Measurements from ENCODE around the gene ELMO1.
"Not testable (repeated sequence)": the region's sequence is repeated elsewhere in the genome, so short reads cannot be mapped to it uniquely, and the experiment has no call there.

The ELMO1 gene

GRCh38 chr7:37173670-37174069 is 275.0 kb downstream of the ELMO1 start:
- no peak for DNase-seq

GRCh38 chr7:37162106-37162505 is 286.6 kb downstream of the ELMO1 start:
- no peak for DNase-seq

GRCh38 chr7:37160656-37161055 is 288.0 kb downstream of the ELMO1 start:
- no peak for DNase-seq

- no peak for DNase-seq
Measured at GRCh38 chr7:37153376-37153775, 295.3 kb downstream of the ELMO1 start.

- no peak for DNase-seq
Measured at GRCh38 chr7:37151741-37152413, 296.8 kb downstream of the ELMO1 start.

- DNase-seq: no peak
Measured at GRCh38 chr7:37150856-37151255, 297.8 kb downstream of the ELMO1 start.

GRCh38 chr7:37150180-37150579 is 298.5 kb downstream of the ELMO1 start:
- DNase-seq: no peak

GRCh38 chr7:37149773-37150124 is 298.9 kb downstream of the ELMO1 start:
- no peak for DNase-seq

GRCh38 chr7:37149051-37149772 is 299.5 kb downstream of the ELMO1 start:
- no peak for DNase-seq

- no peak for DNase-seq
Measured at GRCh38 chr7:37145682-37146081, 303.0 kb downstream of the ELMO1 start.

- no peak for DNase-seq
Measured at GRCh38 chr7:37144423-37144822, 304.2 kb downstream of the ELMO1 start.

GRCh38 chr7:37142958-37143357 is 305.7 kb downstream of the ELMO1 start:
- no peak for DNase-seq

- DNase-seq: no peak
Measured at GRCh38 chr7:37141742-37142141, 306.9 kb downstream of the ELMO1 start.

GRCh38 chr7:37133902-37134301 is 314.8 kb downstream of the ELMO1 start:
- not testable (repeated sequence) for DNase-seq

- no peak for DNase-seq
Measured at GRCh38 chr7:37131855-37132254, 316.8 kb downstream of the ELMO1 start.

GRCh38 chr7:37129035-37129425 is 319.6 kb downstream of the ELMO1 start:
- DNase-seq: no peak

- no peak for DNase-seq
Measured at GRCh38 chr7:37128327-37129034, 320.2 kb downstream of the ELMO1 start.

- no peak for DNase-seq
Measured at GRCh38 chr7:37119296-37119860, 329.3 kb downstream of the ELMO1 start.

GRCh38 chr7:37118004-37118403 is 330.7 kb downstream of the ELMO1 start:
- no peak for DNase-seq

- DNase-seq: no peak
Measured at GRCh38 chr7:37117292-37117691, 331.4 kb downstream of the ELMO1 start.

- DNase-seq: no peak
Measured at GRCh38 chr7:37116093-37116701, 332.5 kb downstream of the ELMO1 start.

GRCh38 chr7:37113661-37114355 is 334.9 kb downstream of the ELMO1 start:
- no peak for DNase-seq

- DNase-seq: no peak
Measured at GRCh38 chr7:37112876-37113275, 335.8 kb downstream of the ELMO1 start.

Data from midbrain (tissue), 1 donor.